GM21526 (cell line): ENCODE results near the gene STING1.
"Not testable (repeated sequence)": the region's sequence is repeated elsewhere in the genome, so short reads cannot be mapped to it uniquely, and the experiment has no call there.

Experiments
- ATAC-seq: cut with Tn5 transposase; IDR thresholded peaks from one replicate; pipeline ENCODE4 v1.9.1; 2021; ENCODE audit warnings: moderate library complexity; ENCODE audit not compliant: unreplicated experiment, low FRiP score

STING1 gene

DNA sequence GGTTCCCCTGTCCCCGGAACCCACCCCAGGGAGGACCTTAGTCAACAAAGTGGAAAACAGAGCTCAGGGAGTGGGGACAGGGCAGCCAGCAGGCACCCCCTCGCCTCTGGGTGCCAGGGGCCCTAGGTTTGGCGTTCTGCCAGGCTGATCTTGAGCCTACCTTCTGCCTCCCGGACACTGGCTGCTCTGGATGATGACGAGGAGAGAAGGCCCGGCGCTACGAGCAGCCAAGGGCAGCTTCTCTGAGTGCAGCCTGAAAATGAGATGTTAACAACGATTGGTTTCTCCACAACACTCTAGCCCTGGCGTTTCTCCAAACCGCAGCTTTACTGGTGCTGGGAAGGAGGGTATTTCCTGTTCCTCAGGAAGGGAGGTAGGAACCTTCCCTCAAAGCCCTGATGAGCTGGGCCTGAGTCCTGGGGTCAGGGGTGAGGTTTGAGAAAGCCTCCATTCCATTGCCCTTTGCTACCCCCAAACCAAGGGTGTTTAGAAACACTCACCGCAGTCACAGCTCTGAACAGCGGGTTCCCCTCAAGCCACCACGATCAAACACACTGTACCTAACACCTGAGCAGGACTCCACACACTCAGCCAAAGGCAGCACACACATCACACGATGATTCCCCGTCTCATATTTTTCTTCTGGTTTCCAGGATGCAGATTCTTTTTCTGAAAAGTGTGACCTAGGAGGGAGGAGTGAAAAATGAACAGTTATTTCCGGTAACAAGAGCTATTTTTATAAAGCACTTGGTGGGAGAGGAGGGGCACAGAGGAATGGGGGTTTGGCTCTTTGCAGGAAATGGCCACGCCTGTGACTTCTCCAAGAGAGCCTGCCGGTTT lies at the start of gene STING1:
Gene STING1 (minus strand): TSS at position 709 of the 840 bp plus-strand sequence. CDS start 1,054 bp downstream, outside the sequence.
- no peak for ATAC-seq

DNA sequence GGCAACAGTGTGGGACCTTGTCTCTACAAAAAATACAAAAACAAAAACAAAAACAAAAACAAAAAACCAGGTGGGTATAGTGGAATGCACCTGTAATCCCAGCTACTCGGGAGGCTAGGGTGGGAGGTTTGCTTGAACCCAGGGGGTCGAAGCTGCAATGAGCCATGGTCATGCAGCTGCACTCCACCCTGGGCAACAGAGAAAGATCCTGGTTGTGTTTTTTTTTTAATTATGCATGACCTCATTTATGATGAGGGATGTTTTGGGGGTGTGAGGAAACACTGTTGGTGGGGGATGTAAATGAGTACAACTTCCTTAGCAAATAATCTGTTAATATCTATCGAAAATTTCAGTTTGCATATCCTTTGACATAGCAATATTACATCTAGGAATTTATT lies 49.2 kb upstream of the STING1 start:
- ATAC-seq, result no peak

DNA sequence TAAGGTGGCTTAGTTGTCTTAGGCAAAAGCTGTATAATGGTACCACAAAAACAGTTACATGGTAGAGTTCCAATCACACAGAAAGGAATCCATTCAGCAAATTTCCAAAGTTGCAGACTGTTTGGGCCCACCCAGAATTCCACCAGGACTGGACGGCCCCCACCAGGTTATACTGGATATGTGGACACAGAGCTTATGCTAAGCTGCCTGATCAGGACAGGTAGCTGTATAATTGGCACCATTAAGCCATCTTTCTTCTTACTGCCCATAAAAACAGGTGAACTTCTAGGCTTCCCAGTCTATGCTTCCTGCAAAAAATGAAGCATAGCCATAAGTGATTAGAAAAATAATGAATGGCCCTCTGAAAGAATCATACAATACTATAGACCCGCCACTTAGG lies 47.5 kb upstream of the STING1 start:
- ATAC-seq, result not testable (repeated sequence)

DNA sequence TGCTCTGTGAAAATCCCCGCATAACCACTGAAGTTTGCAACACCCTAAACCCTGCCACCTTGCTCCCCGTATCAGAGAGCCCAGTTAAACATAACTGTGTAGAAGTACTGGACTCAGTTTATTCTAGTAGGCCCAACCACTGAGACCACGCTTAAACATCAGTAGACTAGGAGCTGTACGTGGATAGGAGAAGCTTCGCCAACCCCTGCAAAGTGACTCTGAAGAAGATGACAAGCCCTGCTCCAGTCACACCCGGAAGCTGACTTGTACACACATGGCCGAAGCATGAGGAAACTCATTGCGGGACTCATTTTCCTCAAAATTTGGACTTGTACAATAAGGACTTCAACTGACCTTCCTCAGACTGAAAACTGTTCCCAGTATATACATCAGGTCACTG lies 46.1 kb upstream of the STING1 start:
- not testable (repeated sequence) for ATAC-seq

DNA sequence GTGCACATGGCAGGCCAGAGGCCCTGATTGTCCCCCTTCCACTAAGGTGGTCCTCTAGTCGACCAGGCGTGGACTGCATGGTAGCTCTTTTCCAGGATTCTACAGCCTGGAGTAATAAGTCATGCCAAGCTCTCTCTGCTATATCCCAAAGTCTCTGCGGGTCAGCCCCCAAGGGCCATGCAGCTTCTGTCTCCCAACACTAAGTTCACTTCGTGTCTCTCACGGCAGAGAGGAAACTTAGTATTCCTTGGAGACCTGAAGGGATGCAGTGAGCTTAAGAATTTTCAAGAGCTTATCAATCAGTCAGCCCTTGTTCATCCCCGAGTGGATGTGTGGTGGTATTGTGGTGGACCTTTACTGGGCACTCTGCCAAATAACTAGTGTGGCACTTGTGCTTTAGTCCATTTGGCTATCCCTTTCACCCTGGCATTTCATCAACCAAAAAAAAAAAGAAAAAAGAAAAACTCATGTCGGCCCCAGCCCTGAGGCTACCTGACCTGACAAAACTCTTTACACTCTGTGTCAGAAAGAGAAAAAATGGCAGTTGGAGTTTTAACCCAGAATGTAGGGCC lies 45.4 kb upstream of the STING1 start:
- ATAC-seq, result not testable (repeated sequence)

DNA sequence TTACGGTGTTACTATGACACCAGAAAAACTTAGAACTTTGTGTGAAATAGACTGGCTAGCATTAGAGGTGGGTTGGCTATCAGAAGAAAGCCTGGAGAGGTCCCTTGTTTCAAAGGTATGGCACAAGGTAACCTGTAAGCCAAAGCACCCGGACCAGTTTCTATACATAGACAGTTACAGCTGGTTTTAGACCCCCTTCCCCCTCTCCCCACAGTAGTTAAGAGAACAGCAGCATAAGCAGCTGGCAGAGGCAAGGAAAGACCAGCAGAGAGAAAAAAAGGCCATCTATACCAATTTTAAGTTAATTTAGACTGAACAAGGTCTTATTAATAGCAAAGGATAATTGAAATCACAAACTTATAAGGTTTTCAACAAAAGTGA lies 44.5 kb upstream of the STING1 start:
- not testable (repeated sequence) for ATAC-seq

DNA sequence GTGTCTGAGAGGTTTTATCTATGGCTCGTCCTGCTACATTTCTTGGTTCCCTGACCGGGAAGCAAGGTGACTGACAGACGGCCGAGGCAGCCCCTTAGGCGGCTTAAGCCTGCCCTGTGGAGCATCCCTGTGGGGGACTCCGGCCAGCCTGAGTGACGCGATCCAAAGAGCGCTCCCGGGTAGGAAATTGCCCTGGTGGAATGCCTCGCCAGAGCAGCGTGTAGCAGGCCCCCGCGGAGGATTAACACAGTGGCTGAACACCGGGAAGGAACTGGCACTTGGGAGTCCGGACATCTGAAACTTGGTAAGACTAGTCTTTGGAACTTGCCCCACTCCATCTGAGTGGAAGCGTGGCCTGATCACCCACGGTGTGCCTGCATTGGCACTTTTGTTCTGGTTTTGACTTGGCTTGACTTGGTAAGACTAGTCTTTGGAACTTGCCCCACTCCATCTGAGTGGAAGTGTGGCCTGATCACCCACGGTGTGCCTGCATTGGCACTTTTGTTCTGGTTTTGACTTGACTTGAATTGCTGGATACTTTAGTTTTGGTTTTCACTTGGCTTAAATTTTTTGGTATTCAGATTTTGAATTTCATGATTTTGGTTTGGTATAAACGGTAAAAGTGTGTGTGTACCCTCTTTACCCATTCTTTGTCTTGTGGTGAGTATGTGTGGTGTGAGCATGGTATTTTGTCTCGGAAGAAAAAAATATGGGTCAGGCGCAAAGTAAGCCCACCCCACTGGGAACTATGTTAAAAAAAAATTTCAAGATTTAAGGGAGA lies 43.9 kb upstream of the STING1 start:
- ATAC-seq, result not testable (repeated sequence)

DNA sequence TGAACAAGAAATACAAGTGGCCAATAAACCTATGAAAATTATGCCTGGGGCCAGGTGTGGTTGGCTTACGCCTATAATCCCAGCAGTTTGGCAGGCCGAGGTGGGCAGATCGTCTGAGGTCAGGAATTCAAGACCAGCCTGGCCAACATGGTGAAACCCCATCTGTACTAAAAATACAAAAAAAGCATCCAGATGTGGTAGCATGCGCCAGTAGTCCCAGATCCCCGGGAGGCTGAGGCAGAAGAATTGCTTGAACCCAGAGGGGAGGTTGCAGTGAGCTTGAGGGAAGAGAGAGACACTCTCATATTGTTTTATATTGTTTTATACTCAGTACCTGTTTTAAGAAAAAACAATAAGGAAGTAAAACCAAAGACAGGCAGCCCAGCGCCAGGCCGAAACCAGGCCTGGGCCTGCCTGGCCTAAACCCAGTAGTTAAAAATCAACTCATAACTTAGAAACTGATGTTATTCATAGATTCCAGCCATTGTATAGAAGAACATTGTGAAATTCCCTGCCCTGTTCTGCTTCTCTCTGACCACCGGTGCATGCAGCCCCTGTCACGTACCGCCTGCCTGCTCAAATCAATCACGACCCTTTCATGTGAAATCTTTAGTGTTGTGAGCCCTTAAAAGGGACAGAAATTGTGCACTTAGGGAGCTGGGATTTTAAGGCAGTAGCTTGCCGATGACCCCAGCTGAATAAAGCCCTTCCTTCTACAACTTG lies 43.2 kb upstream of the STING1 start:
- not testable (repeated sequence) for ATAC-seq

DNA sequence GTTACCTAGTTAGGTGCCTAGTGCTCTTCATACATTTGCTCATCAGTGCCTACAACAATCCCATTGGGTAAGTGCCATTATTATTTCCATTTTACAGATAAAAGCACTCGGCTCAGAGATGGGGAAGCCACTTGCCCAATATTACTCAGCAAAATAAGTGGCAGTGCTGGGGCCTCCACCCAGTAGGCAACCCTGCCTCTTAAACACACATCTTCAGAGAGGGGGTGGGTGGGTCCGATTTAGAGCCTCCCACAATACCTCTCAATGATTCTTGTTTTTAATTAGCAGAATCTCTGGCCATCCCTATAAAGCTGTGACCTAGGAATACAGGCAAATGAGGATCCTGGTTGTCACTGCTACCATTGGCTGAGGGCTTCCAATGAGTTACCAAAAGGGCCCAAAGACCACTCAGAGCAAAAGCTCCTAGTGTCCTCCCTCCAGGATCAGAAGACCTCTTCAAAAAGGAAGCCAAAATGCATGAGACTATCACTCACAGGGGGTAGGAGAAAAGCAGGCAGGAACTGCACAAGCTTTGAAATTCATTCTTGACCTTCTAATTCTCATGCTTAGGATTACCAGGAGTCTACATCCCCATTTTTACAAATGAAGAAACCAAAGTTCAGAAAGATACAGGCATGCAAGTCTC lies 42.5 kb upstream of the STING1 start:
- ATAC-seq, result no peak

DNA sequence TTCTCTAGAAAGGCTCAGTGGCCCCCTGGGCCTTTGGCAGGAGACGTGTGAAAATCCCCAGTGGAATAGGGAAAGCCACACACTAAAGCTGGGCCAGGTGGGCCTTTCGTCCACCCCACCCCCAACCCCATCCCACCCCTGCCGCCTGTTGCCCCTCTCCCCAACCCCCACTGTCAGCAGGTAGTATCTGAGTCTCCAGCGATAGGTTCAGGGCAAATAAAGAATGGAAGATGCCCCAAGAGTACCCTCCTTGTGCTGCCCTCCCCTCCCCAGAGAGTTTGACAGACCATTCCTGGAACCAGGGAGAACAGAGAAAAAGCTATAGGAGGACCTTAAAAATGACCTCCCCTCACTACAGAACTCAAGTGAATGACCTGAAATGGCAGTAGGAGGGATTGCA lies 41.9 kb upstream of the STING1 start:
- no peak for ATAC-seq

DNA sequence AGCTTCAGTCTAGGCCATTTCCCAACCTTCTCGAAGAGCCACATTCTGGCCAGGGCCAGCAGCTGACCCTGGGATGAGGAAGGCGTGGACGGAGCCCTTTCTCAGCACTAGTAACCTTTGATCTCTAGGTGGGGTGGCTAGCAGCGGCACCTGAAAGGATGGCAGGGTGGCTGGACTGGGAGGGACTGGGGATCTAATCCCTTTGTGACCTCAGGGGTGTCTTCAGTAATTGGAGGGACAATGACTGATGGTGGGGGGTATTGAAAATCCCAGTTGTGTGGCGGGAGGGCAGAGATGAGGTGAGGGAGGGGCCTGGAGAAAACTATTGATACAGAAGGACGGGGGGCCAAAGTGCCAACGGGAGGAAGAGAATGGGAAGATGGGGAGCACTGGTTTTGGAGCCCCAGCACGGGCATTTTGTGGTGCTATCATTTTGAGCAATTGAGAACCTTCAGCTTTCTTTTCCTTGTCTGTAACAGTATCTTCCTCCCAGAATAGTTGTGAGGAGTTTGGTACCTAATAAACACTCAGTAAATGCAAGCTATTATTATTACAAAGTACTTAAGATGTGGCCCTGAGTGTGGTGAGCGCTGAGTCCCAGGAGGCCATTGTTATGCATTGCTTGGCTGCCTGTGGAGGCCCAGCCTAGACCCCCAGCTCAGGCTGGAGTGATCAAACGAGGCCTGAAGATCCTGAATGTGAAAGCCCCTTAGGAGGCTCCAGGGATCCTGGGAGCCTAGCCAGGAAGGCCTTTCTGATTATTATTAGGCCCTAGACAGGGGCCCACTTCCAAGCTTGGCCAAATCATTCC lies 41.3 kb upstream of the STING1 start:
- no peak for ATAC-seq

DNA sequence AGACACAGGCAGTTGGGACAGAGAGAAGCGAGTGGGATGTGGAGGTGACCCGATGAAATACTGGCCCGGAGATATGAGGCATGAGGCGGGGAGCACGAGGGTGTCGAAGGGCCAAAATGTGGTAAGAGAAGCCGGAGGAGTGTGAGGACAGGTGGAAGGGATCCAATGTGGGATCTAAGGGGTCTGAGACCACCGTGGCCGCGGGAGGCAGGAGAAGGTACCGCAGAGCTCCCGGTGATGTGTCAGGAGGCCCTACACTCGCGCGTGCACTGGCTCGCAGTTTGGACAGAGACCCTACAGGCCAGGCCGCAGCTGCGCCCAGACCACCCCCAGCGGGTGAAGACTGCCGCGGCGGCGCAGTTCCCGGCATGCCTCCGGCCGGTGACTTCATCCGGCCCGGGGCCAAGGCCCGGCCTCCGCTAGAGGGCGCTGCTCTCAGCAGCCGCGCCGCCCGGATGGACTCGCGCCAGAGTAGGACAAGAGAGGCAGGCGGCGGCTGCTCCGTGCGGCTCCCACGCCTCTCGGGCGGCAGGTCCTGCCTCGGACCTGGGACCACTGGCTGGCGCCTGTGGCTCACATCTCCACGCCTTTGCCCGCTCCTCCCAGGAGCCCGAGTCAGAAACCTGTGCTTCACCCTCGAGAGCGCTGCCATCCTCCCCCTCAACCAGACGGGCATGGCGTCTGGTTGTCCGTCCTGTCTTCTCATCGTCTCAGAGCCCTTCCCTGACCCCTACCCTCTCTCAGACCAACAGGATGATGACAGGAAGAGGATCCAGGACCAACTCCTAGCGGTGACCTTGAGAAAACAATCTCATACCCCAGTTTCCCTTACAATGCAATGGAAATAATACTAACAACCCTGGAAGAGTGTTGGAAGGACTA lies 35.4 kb upstream of the STING1 start:
- peak; percentile 81 for ATAC-seq

DNA sequence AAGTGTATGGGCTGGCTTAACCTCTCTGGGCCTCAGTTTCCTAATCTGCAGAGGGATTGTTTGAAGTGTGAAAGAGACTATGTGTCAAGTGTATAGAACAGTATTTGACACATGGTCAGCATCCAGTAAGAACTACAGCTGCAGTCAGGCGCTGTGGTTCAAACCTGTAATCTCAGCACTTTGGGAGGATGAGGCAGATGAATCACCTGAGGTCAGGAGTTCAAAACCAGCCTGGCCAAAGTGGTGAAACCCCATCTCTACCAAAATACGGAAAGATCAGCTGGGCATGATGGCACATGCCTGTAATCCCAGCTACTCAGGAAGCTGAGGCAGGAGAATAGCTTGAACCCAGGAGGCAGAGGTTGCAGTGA lies 31.9 kb upstream of the STING1 start:
- no peak for ATAC-seq

DNA sequence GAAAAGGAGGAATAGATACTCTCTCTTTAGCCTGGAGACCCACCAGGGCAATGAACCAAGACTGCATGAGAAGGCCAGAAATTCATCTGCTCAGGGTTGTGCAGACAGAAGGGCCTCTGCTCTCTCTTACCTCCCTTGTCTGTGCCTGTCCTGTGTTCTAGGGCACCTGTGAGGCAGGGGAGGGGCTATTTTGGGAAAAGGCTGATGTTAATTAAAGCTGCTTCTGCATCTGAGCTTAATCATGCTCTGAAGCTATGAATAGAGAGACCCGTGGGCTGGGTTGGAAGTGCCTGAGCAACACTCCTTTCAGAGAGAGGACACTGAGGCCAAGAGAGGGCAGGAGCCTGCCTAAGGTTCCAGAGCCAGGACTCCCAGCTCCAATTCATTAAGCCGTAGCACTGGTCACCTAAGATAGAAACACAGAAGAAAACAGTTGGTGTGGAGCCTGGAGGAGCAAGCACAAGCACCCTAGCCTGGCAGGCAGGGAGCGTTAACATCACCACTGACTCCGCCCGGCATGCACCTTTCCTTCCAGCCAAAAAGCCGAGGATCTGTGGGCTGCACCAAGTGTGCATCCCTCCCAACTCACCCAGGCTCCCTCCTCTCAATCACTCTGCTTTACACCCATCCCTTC lies 31.4 kb upstream of the STING1 start:
- ATAC-seq, result no peak

DNA sequence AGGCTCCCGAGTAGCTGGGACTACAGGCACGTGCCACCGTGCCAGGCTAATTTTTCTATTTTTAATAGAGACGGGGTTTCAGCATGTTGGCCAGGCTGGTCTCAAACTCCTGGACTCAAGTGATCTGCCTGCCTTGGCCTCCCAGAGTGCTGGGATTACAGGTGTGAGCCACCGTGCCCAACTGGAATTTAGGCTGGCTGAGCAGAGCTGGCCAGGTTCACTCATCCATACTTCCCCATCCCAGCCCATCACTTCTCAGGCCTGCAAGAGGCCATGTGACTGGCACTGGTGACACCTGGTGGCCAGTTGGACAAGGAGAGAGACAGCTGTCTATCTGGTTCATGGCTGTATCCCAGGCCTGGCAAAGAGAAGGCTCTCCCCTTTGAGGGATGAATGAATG lies 30.9 kb upstream of the STING1 start:
- ATAC-seq, result not testable (repeated sequence)

DNA sequence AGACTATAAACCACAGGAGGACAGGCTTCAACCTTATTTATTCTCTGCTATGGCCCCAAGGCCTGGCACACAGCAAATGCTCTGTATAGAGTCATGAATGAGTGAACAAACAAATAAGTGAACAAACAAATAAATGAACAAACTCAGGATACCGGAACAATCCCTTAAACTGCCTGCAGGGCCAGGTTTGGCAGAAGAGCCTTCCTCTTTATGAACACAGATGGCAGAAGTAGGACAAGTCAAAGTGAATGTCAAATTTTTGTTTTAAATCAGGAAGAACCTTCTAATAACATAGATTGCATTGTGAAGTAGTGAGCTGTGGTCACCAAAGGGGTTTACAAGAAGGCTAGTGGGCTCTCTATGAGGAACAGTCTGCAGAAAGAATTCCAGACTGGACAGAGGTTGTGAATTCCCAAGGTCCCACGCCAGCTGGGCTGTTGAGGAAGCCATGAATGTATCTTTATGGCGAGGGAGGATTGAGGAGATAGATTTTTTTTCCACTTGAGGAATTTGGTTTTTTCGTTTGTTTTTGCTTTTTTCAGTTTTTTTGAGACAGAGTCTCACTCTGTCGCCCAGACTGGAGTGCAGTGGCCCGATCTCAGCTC lies 30.3 kb upstream of the STING1 start:
- ATAC-seq, result no peak

DNA sequence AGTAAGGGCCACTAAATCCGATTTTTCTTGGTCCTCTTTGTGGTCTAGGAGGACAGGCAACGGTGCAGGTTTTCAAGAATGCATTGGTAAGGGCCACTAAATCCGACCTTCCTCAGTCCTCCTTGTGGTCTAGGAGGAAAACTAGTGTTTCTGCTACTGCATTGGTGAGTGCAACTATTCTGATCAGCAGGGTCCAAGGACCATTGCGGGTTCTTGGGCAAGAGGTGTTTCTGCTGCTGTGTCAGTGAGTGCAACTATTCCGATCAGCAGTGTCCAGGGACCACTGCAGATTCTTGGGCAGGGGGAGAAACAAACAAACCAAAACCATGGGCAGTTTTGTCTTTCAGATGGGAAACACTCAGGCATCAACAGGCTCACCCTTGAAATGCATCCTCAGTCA lies 22.2 kb upstream of the STING1 start:
- not testable (repeated sequence) for ATAC-seq

DNA sequence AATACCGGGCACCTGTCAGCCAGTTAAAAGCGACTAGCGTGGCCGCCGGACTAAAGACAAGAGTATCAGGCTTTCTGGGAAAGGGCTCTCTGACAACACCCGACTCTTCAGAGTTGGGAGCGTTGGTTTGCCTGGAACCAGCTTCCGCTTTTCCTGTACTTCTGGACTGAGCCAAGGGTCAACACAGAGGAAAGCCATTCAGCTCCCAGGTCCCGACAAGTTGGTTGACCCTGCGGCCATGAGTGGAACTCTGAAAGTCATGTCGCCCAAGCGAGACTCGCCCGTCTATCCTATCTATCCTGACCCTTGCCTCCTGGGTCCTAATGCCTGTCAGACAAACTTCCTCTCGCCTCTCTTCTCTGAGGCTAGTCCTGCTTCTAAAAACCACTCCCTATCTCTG lies 21.3 kb upstream of the STING1 start:
- not testable (repeated sequence) for ATAC-seq
